ENCODE results near the gene FAM204A. TPM values are rescaled to one million over a fixed set of nuclear protein-coding genes. Genes with fewer than 3 reads are reported as not detected.

The FAM204A gene
- total RNA-seq, 2 experiments from 2014 or later: 63.5 to 64.8 TPM

- Mint-ChIP-seq H3K4me1 (ENCODE audit: low read depth) (no peaks in the 10 kb centered on the region), H3K36me3 (peaks cover 3% of the 10 kb centered on the region), H3K9me3 (no peaks in the 10 kb centered on the region), H3K4me3 (no peak overlapping the region), H3K27ac (no peak overlapping the region), H3K27me3 (no peaks in the 10 kb centered on the region)
- intact Hi-C loops (cut with micrococcal nuclease): no loop called here
- POLR2A ChIA-PET: no interaction called here
- DNase-seq: no peak
- CTCF ChIA-PET: no interaction called here
These were observed 41.8 kb downstream of the FAM204A start for GRCh38 chr10:118300320-118300719.

- H3K27me3 Mint-ChIP-seq: no peaks in the 10 kb centered on the region
- intact Hi-C loops (cut with micrococcal nuclease): no loop called here
- H3K9me3 Mint-ChIP-seq: no peaks in the 10 kb centered on the region
- DNase-seq: no peak
- H3K4me1 Mint-ChIP-seq (ENCODE audit: low read depth): no peaks in the 10 kb centered on the region
- ChIA-PET POLR2A (no interaction called here), CTCF (no interaction called here)
- H3K36me3 Mint-ChIP-seq: no peaks in the 10 kb centered on the region
- H3K27ac Mint-ChIP-seq: no peak overlapping the region
- no peak overlapping the region for H3K4me3 Mint-ChIP-seq
These were observed 43.3 kb downstream of the FAM204A start for GRCh38 chr10:118298787-118299186.

GRCh38 chr10:118291122-118291521, 51.0 kb downstream of the FAM204A start:
- no peaks in the 10 kb centered on the region for H3K36me3 Mint-ChIP-seq
- DNase-seq: no peak
- H3K27me3 Mint-ChIP-seq: peaks cover 17% of the 10 kb centered on the region
- no peak overlapping the region for H3K27ac Mint-ChIP-seq
- ChIA-PET CTCF (no interaction called here), POLR2A (no interaction called here)
- H3K9me3 Mint-ChIP-seq: no peaks in the 10 kb centered on the region
- intact Hi-C loops (cut with micrococcal nuclease): no loop called here
- no peak overlapping the region for H3K4me3 Mint-ChIP-seq
- no peaks in the 10 kb centered on the region for H3K4me1 Mint-ChIP-seq (ENCODE audit: low read depth)

- ChIA-PET POLR2A (no interaction called here), CTCF (no interaction called here)
- Mint-ChIP-seq H3K9me3 (no peaks in the 10 kb centered on the region), H3K27ac (no peak overlapping the region), H3K27me3 (peaks cover 17% of the 10 kb centered on the region), H3K4me3 (no peak overlapping the region), H3K4me1 (ENCODE audit: low read depth) (no peaks in the 10 kb centered on the region), H3K36me3 (no peaks in the 10 kb centered on the region)
- intact Hi-C loops (cut with micrococcal nuclease): no loop called here
- no peak for DNase-seq
These were observed 51.6 kb downstream of the FAM204A start for GRCh38 chr10:118290471-118290995.

- ChIA-PET POLR2A (no interaction called here), CTCF (no interaction called here)
- DNase-seq: no peak
- H3K4me3 Mint-ChIP-seq: no peak overlapping the region
- no peak overlapping the region for H3K27ac Mint-ChIP-seq
- H3K4me1 Mint-ChIP-seq (ENCODE audit: low read depth): no peaks in the 10 kb centered on the region
- no peaks in the 10 kb centered on the region for H3K9me3 Mint-ChIP-seq
- H3K36me3 Mint-ChIP-seq: no peaks in the 10 kb centered on the region
- intact Hi-C loops (cut with micrococcal nuclease): no loop called here
- peaks cover 11% of the 10 kb centered on the region for H3K27me3 Mint-ChIP-seq
These were observed 54.9 kb downstream of the FAM204A start for GRCh38 chr10:118287076-118287806.

- Mint-ChIP-seq H3K9me3 (no peaks in the 10 kb centered on the region), H3K27ac (no peak overlapping the region), H3K36me3 (no peaks in the 10 kb centered on the region), H3K27me3 (peaks cover 9% of the 10 kb centered on the region), H3K4me3 (no peak overlapping the region), H3K4me1 (ENCODE audit: low read depth) (no peaks in the 10 kb centered on the region)
- ChIA-PET POLR2A (no interaction called here), CTCF (no interaction called here)
- intact Hi-C loops (cut with micrococcal nuclease): no loop called here
- no peak for DNase-seq
These were observed 55.9 kb downstream of the FAM204A start for GRCh38 chr10:118286051-118286838.

GRCh38 chr10:118282670-118283069, 59.5 kb downstream of the FAM204A start:
- peaks cover 10% of the 10 kb centered on the region for H3K27me3 Mint-ChIP-seq
- H3K27ac Mint-ChIP-seq: no peak overlapping the region
- intact Hi-C loops (cut with micrococcal nuclease): no loop called here
- no peak overlapping the region for H3K4me3 Mint-ChIP-seq
- no peak for DNase-seq
- no peaks in the 10 kb centered on the region for H3K4me1 Mint-ChIP-seq (ENCODE audit: low read depth)
- no peaks in the 10 kb centered on the region for H3K36me3 Mint-ChIP-seq
- ChIA-PET CTCF (no interaction called here), POLR2A (no interaction called here)
- peaks cover 9% of the 10 kb centered on the region for H3K9me3 Mint-ChIP-seq

GRCh38 chr10:118278649-118279048, 63.5 kb downstream of the FAM204A start:
- CTCF ChIA-PET: no interaction called here
- H3K36me3 Mint-ChIP-seq: no peaks in the 10 kb centered on the region
- no peak for DNase-seq
- no peak overlapping the region for H3K27ac Mint-ChIP-seq
- intact Hi-C loops (cut with micrococcal nuclease): no loop called here
- peaks cover 14% of the 10 kb centered on the region for H3K9me3 Mint-ChIP-seq
- no peak overlapping the region for H3K4me3 Mint-ChIP-seq
- no peaks in the 10 kb centered on the region for H3K4me1 Mint-ChIP-seq (ENCODE audit: low read depth)
- peaks cover 7% of the 10 kb centered on the region for H3K27me3 Mint-ChIP-seq
- POLR2A ChIA-PET: no interaction called here

GRCh38 chr10:118277871-118278270, 64.3 kb downstream of the FAM204A start:
- no peak for DNase-seq
- Mint-ChIP-seq H3K36me3 (no peaks in the 10 kb centered on the region), H3K4me3 (no peak overlapping the region), H3K9me3 (peaks cover 14% of the 10 kb centered on the region), H3K4me1 (ENCODE audit: low read depth) (no peaks in the 10 kb centered on the region), H3K27me3 (peaks cover 4% of the 10 kb centered on the region), H3K27ac (no peak overlapping the region)
- intact Hi-C loops (cut with micrococcal nuclease): no loop called here
- ChIA-PET CTCF (no interaction called here), POLR2A (no interaction called here)

- H3K27ac Mint-ChIP-seq: no peak overlapping the region
- intact Hi-C loops (cut with micrococcal nuclease): no loop called here
- H3K36me3 Mint-ChIP-seq: no peaks in the 10 kb centered on the region
- no peak overlapping the region for H3K4me3 Mint-ChIP-seq
- ChIA-PET CTCF (no interaction called here), POLR2A (no interaction called here)
- no peak for DNase-seq
- peaks cover 8% of the 10 kb centered on the region for H3K27me3 Mint-ChIP-seq
- H3K9me3 Mint-ChIP-seq: peaks cover 14% of the 10 kb centered on the region
- H3K4me1 Mint-ChIP-seq (ENCODE audit: low read depth): no peaks in the 10 kb centered on the region
These were observed 65.4 kb downstream of the FAM204A start for GRCh38 chr10:118276727-118277126.

- ChIA-PET CTCF (no interaction called here), POLR2A (no interaction called here)
- H3K36me3 Mint-ChIP-seq: no peaks in the 10 kb centered on the region
- intact Hi-C loops (cut with micrococcal nuclease): no loop called here
- peaks cover 14% of the 10 kb centered on the region for H3K9me3 Mint-ChIP-seq
- DNase-seq: no peak
- peaks cover 9% of the 10 kb centered on the region for H3K27me3 Mint-ChIP-seq
- no peaks in the 10 kb centered on the region for H3K4me1 Mint-ChIP-seq (ENCODE audit: low read depth)
- H3K27ac Mint-ChIP-seq: no peak overlapping the region
- no peak overlapping the region for H3K4me3 Mint-ChIP-seq
These were observed 65.9 kb downstream of the FAM204A start for GRCh38 chr10:118276204-118276603.

- CTCF ChIA-PET: no interaction called here
- POLR2A ChIA-PET: no interaction called here
- intact Hi-C loops (cut with micrococcal nuclease): no loop called here
These were observed 68.5 kb downstream of the FAM204A start for GRCh38 chr10:118273662-118274061.

GRCh38 chr10:118272767-118273166, 69.4 kb downstream of the FAM204A start:
- CTCF ChIA-PET: interaction anchor here (0.7 kb wide), 1 partner anchor 706 kb away, joined by 4 read pairs; no protein-coding TSS in a partner anchor
- DNase-seq: no peak
- H3K27ac Mint-ChIP-seq: no peak overlapping the region
- H3K27me3 Mint-ChIP-seq: peaks cover 21% of the 10 kb centered on the region
- H3K9me3 Mint-ChIP-seq: peaks cover 5% of the 10 kb centered on the region
- intact Hi-C loops (cut with micrococcal nuclease): no loop called here
- H3K36me3 Mint-ChIP-seq: no peaks in the 10 kb centered on the region
- POLR2A ChIA-PET: no interaction called here
- H3K4me3 Mint-ChIP-seq: no peak overlapping the region
- no peaks in the 10 kb centered on the region for H3K4me1 Mint-ChIP-seq (ENCODE audit: low read depth)

More at GRCh38 chr10:118273662-118274061, 68.5 kb downstream of the FAM204A start:
- Mint-ChIP-seq H3K9me3 (peaks cover 14% of the 10 kb centered on the region), H3K36me3 (no peaks in the 10 kb centered on the region), H3K4me3 (no peak overlapping the region), H3K4me1 (ENCODE audit: low read depth) (no peaks in the 10 kb centered on the region), H3K27me3 (peaks cover 15% of the 10 kb centered on the region), H3K27ac (no peak overlapping the region)
- no peak for DNase-seq

All from activated CD4-positive, alpha-beta memory T cell treated with anti-CD3 and anti-CD28 coated beads for 36 hours (primary cell).